T-helper 1 cell (primary cell): ENCODE results near the gene MASP2.
"Not testable (repeated sequence)": the region's sequence is repeated elsewhere in the genome, so short reads cannot be mapped to it uniquely, and the experiment has no call there.

Source experiments
- DNase-seq, 5 donors: peaks; one replicate each; pipeline ENCODE4 v3.0.0-alpha.2; 2012 to 2020
- total RNA-seq, 4 donors: gene quantifications; one replicate each; lab custom pipeline; 2026; lab: John Stamatoyannopoulos, UW

MASP2 gene
- total RNA-seq: 0 to 0.08 (median 0) reads per million in 4 donors

GRCh38 chr1:11046625-11047365, at the start of gene MASP2:
Gene MASP2, minus strand, starts transcription at chr1:11047239. Its CDS starts 32 bp downstream, at chr1:11047207.
- no peak for DNase-seq

- DNase-seq: not testable (repeated sequence)
These were observed 36.7 kb upstream of the MASP2 start for GRCh38 chr1:11083784-11084183.

GRCh38 chr1:11080931-11081330, 33.9 kb upstream of the MASP2 start:
- DNase-seq: no peak

- DNase-seq: no peak
These were observed 31.6 kb upstream of the MASP2 start for GRCh38 chr1:11078631-11079030.

- not testable (repeated sequence) for DNase-seq
These were observed 26.4 kb upstream of the MASP2 start for GRCh38 chr1:11073398-11073797.

- no peak for DNase-seq
These were observed 25.3 kb upstream of the MASP2 start for GRCh38 chr1:11072216-11072917.

GRCh38 chr1:11071463-11072215, 24.6 kb upstream of the MASP2 start:
- no peak for DNase-seq

- no peak for DNase-seq
These were observed 23.8 kb upstream of the MASP2 start for GRCh38 chr1:11070876-11071275.

- DNase-seq: no peak
These were observed 21.8 kb upstream of the MASP2 start for GRCh38 chr1:11068600-11069473.

- no peak for DNase-seq
These were observed 20.9 kb upstream of the MASP2 start for GRCh38 chr1:11067716-11068599.

GRCh38 chr1:11065796-11066195, 18.8 kb upstream of the MASP2 start:
- DNase-seq: no peak

- DNase-seq: no peak
These were observed 17.9 kb upstream of the MASP2 start for GRCh38 chr1:11064942-11065341.

- DNase-seq: not testable (repeated sequence)
These were observed 17.0 kb upstream of the MASP2 start for GRCh38 chr1:11063937-11064537.

- peak in 1 of 5 donors; percentile 68 for DNase-seq
These were observed 15.9 kb upstream of the MASP2 start for GRCh38 chr1:11062965-11063401.

GRCh38 chr1:11061652-11062365, 14.8 kb upstream of the MASP2 start:
- no peak for DNase-seq

GRCh38 chr1:11059968-11060830, 13.2 kb upstream of the MASP2 start, which contains the start of gene SRM:
Gene SRM, minus strand, starts transcription at chr1:11060018. Its CDS starts 75 bp downstream, at chr1:11059943.
- DNase-seq: peak; percentile 80 to 93 (median 83)

GRCh38 chr1:11059155-11059967, 12.3 kb upstream of the MASP2 start:
- peak in 3 of 5 donors; percentile 13 to 52 (median 22) for DNase-seq

- no peak for DNase-seq
These were observed 11.6 kb upstream of the MASP2 start for GRCh38 chr1:11058595-11059154.
